Activated CD8-positive, alpha-beta memory T cell treated with anti-CD3 and anti-CD28 coated beads for 36 hours (primary cell): ENCODE measurements around the gene MIPOL1. TPM values are rescaled to one million over a fixed set of nuclear protein-coding genes. Genes with fewer than 3 reads are reported as not detected.
"Not testable (repeated sequence)": the region's sequence is repeated elsewhere in the genome, so short reads cannot be mapped to it uniquely, and the experiment has no call there.

Experiments
- CTCF ChIA-PET: fragments of 350-600 bp; sonication (Branson Sonifier 250); formaldehyde crosslinking; loops from one replicate; lab custom pipeline; 2021; ENCODE audit warnings: antibody characterized with exemption; lab: Charles Lee
- POLR2A ChIA-PET: fragments of 350-600 bp; sonication (Branson Sonifier 250); formaldehyde crosslinking; loops from one replicate; lab custom pipeline; 2021; ENCODE audit warnings: antibody characterized with exemption; lab: Charles Lee
- total RNA-seq, 2 experiments: library from RNA; stranded (reverse); gene quantifications; one replicate each; pipeline ENCODE4 v1.2.3, GENCODE V29; 2021

The MIPOL1 gene
- total RNA-seq, 2 experiments from 2014 or later, result not detected

- CTCF ChIA-PET, POLR2A ChIA-PET: not testable (repeated sequence)
Measured at GRCh38 chr14:37184520-37184919, 13.2 kb upstream of the MIPOL1 start.

- ChIA-PET POLR2A (no interaction called here), CTCF (no interaction called here)
Measured at GRCh38 chr14:37185670-37186069, 12.1 kb upstream of the MIPOL1 start.

DNA sequence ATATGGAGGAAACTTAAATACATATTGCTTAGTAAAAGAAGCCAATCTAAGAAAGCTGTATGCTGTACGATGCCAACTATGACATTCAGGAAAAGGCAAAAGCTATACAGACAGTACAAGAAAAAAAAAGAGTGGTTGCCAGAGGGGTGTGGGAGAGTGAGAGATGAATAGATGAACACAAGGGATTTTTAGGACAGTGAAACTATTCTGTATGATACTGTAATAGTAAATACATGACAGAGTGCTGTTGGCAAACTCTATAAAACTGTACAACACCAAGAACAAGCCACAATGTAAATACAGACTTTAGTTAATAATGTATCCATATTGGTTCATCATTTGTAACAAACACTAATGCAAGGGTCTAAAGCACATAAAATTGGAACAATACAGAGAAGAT, 10.9 kb upstream of the MIPOL1 start:
- ChIA-PET CTCF (no interaction called here), POLR2A (no interaction called here)

GRCh38 chr14:37187294-37187693, 10.4 kb upstream of the MIPOL1 start:
- POLR2A ChIA-PET, result no interaction called here
- CTCF ChIA-PET, result no interaction called here

DNA sequence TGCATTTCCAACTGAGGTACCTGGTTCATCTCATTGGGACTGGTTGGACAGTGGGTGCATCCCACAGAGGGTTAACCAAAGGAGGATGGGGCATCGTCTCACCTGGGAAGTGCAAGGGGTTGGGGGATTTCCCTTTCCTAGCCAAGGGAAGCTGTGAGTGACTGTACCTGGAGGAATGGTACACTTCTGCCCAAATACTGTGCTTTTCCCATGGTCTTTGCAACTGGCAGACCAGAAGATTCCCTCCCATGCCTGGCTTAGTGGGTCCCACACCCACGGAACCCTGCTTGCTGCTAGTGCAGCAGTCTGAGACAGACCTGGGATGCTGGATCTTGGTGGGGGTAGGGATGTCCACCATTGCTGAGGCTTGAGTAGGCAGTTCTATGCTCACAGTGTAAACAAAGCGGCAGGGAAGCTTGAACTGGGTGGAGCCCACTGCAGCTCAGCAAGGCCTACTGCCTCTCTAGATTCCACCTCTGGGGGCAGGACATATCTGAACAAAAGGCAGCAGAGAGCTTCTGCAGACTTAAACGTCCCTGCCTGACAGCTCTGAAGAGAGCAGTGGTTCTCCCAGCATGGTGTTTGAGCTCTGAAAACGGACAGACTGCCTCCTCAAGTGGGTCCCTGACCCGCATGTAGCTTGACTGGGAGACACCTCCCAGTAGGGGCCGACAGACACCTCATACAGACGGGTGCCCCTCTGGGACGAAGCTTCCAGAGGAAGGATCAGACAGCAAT, 9.7 kb upstream of the MIPOL1 start:
- CTCF ChIA-PET, POLR2A ChIA-PET: not testable (repeated sequence)

DNA sequence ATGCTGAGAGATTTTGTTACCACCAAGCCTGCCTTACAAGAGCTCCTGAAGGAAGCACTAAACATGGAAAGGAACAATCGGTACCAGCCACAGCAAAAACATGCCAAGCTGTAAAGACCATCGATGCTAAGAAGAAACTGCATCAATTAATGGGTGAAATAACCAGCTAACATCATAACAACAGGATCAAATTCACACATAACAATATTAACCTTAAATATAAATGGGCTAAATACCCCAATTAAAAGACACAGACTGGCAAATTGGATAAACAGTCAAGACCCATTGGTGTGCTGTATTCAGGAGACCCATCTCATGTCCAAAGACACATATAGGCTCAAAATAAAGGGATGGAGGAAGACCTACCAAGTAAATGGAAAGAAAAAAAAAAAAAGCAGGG, 8.0 kb upstream of the MIPOL1 start:
- POLR2A ChIA-PET, CTCF ChIA-PET: not testable (repeated sequence)

DNA sequence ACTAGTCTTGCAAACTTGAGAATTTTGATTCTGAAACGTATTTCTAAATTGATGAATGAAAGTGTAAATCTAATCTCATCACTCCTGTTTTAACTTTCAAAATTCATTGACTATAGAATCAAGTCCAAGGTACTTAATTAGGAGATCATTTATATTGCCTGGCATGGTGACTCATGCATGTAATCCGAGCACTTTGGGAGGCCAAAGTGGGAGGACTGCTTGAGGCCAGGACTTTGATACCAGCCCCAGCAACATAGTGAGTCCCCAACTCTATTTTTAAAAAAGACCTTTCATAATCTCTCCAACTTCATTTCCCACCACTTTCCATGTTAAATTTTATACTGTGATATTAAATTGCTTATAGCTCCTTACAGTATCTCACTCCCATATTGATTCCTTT, 3.0 kb upstream of the MIPOL1 start:
- CTCF ChIA-PET, result no interaction called here
- POLR2A ChIA-PET, result no interaction called here

GRCh38 chr14:37195327-37195726, 2.4 kb upstream of the MIPOL1 start:
- ChIA-PET POLR2A (no interaction called here), CTCF (no interaction called here)

DNA sequence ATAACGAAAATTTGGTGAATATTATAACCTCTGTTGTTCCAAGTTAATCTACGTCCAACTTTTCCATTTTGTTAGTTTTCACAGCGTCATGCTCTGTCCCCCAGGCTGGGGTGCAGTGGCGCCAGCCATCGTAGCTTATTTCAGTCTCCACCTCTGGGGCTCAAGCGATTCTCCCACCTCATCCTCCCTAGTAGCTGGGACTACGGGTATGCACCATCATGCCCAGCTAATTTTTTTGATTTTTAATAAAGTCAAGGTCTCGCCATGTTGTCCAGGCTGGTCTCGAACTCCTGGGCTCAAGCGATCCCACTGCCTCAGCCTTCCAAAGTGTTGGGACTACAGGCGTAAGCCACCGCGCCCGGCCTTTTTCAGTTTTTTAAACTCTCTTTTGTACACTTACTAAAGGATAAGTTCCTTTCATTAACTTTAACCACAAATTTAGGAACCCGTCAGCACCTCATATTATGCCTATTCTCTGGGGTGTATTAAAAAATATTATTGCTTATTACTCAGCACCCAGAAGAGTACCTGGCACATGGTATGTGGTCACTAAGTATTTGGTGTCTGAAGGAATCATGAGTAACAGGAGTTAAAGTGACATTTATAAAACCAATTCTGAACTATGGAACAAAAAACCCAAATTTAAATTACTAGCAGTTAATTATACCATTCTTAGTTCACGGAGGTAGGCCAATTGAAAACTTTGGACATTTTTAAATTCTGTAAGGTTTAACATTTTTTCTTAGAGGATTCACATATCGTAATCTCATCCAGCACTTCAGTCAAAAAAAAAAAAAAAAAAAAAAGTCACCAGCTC, 925 bp upstream of the MIPOL1 start:
- CTCF ChIA-PET, result interaction anchor here (0.6 kb wide), 1 partner anchor 684 kb away, joined by 3 read pairs; no protein-coding TSS in a partner anchor
- POLR2A ChIA-PET, result no interaction called here

DNA sequence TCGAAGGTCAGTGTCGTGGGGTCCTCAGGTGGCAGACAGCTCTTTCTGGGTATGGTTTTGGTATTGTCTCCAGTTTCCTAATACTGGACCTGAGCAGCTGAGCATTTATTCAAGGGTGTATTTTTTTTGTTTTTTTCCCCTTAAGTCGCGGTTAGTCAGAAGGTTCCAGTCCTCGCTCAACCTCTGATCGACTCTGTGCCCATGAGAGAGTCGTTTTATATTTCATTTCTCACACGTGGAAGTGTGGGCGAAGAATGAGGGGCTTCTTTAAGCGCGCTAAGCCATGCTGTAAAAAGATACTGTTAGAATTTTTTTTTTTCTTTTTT, 499 bp downstream of the MIPOL1 start:
- CTCF ChIA-PET, result no interaction called here
- POLR2A ChIA-PET, result no interaction called here

- ChIA-PET POLR2A (no interaction called here), CTCF (no interaction called here)
Measured at GRCh38 chr14:37198907-37199306, 1.2 kb downstream of the MIPOL1 start.

- CTCF ChIA-PET, result interaction anchor here (1.7 kb wide), 1 partner anchor 29 kb away, joined by 3 read pairs; no protein-coding TSS in a partner anchor
Measured at GRCh38 chr14:37201724-37202123, 4.0 kb downstream of the MIPOL1 start.

DNA sequence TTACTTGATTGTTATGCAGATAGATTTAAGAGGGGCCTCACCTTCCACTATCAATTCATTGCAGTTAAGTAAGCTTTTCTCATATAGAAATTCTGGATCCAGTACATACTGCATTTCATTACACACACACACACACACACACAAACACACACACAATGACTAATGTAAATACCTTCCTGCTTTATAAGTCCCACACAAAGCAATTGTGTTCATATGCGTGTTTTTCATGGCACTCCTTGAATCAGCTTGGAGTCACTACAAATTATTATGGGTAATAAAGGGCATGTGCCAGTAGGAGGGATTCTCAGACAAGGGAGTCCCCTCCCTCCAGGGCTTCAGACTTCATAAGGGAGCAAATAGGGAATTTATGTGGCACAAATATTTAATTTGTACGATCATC, 4.5 kb downstream of the MIPOL1 start:
- POLR2A ChIA-PET, result no interaction called here
- CTCF ChIA-PET, result interaction anchor here (0.6 to 1.7 kb wide), 2 partner anchors 28 to 1168 kb away, joined by 3 read pairs; no protein-coding TSS in a partner anchor

More at GRCh38 chr14:37201724-37202123, 4.0 kb downstream of the MIPOL1 start:
- POLR2A ChIA-PET, result no interaction called here

GRCh38 chr14:37202812-37203211, 5.1 kb downstream of the MIPOL1 start:
- CTCF ChIA-PET, result interaction anchor here (0.6 kb wide), 1 partner anchor 1168 kb away, joined by 3 read pairs; no protein-coding TSS in a partner anchor
- POLR2A ChIA-PET, result no interaction called here

DNA sequence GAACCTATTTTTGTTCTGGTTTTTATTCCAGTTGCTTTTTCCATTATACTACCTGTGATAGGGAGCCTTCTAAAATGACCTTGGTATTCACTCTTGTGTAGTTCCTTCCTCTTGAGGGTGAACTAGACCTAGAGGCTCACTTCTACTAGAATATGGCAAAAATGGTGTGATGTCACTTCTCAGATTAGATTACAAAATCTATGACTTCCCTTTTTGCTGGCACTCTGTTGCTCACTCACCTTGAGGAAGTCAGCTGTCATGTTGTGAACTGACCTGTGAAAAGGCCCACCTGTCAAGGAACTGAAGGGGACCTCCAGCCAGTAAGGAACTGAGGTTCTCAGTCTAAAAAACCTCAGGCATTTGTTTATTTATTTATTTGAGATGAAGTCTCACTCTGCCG, 5.7 kb downstream of the MIPOL1 start:
- ChIA-PET CTCF (no interaction called here), POLR2A (no interaction called here)

DNA sequence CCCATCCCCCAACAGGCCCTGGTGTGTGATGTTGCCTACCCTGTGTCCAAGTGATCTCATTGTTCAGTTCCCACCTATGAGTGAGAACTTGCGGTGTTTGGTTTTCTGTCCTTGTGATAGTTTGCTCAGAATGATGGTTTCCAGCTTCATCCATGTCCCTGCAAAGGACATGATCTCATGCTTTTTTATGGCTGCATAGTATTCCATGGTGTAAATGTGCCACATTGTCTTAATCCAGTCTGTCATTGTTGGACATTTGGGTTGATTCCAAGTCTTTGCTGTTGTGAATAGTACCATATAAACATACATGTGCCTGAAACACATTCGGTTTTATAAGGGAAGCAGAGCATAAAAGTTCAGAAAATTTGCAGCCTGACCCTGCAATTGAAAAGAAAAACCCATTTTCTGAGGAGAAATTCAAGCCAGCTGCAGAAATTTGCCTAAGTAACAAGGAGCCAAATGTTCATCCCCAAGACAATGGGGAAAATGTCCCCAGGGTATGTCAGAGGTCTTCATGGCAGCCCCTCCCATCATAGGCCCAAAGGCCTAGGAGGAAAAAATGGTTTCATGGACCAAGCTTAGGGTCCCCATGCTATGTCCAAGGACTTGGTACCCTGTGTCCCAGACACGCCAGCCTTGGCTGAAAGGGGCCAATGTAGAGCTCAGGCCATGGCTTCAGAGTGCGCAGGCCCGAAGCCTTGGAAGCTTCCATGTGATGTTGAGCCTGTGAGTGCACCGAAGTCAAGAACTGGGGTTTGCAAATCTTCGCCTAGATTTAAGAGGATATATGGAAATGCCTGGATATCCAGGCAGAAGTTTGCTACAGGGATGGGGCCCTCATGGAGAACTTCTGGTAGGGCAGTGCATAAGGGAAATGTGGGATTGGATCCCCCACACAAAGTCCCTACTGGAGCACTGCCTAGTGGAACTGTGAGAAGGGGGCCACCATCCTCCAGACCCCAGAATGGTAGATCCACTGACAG, 8.2 kb downstream of the MIPOL1 start:
- CTCF ChIA-PET, POLR2A ChIA-PET: not testable (repeated sequence)

DNA sequence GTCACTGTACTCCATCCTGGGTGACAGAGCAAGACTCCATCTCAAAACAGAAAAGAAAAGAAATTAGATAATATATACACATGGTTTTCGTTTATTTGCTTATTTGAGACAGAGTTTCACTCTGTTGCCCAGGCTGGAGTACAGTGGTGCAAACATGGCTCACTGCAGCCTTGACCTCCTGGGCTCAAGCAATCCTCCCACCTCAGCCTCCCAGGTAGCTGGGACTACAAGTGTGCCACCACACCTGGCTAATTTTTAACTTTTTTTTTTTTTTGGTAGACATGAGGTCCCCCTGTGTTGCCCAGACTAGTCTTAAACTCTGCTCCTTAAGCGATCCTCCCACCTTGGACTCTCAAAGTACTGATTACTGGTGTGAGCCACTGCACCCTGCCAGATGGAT, 11.9 kb downstream of the MIPOL1 start:
- CTCF ChIA-PET, POLR2A ChIA-PET: not testable (repeated sequence)

GRCh38 chr14:37210448-37210847, 12.7 kb downstream of the MIPOL1 start:
- CTCF ChIA-PET, result no interaction called here
- POLR2A ChIA-PET, result no interaction called here

- ChIA-PET CTCF (no interaction called here), POLR2A (no interaction called here)
Measured at GRCh38 chr14:37213016-37213415, 15.3 kb downstream of the MIPOL1 start.

DNA sequence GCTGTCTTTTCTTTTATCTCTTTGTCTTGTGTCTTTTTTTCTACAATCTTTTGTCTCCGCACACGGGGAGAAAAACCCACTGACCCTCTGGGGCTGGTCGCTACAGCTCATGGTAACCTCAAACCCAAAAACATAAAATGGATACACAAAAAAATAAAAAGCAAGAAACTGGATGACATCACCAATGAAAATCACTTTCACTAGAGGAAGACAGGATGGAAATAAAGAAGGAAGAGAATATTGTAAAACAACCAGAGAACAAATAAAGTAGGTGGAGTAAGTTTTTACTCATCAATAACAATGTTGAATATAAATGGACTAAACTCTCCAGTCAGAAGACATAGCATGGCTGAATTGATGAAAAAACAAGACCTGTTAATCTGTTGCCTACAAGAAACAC, 17.6 kb downstream of the MIPOL1 start:
- ChIA-PET POLR2A (no interaction called here), CTCF (no interaction called here)
